IMR-90 (cell line): Measurements from ENCODE around the gene FOSL2. TPM values are rescaled to one million over a fixed set of nuclear protein-coding genes. Genes with fewer than 3 reads are reported as not detected.

Experiments
- ATAC-seq: fragments of 200-7000 bp; cut with Tn5 transposase; 2 replicates; pipeline ENCODE4 v1.9.1; 2020; ENCODE audit warnings: low read depth, mild to moderate bottlenecking, moderate library complexity
- BruUV-seq: library from RNA; stranded (reverse); fragments of 400-500 nt; replicated peaks from 2 replicates; lab custom pipeline; 2021; lab: Mats Ljungman, UMichigan
- CTCF ChIA-PET: fragments of 300-600 bp; formaldehyde crosslinking; extraction: SDS; loops from one replicate; lab custom pipeline; 2021; ENCODE audit warnings: antibody characterized with exemption; lab: Yijun Ruan, JAX
- POLR2A ChIA-PET: fragments of 300-600 bp; sonication (Branson Sonifier 250); formaldehyde crosslinking; loops from one replicate; lab custom pipeline; 2022; ENCODE audit warnings: antibody characterized with exemption; ENCODE audit not compliant: unreplicated experiment; lab: Charles Lee
- DNase-seq: peaks from one replicate; pipeline ENCODE4 v3.0.0; 2013
- H2AFZ ChIP-seq: replicated peaks from 2 replicates; pipeline ENCODE3; 2013; ENCODE audit warnings: low read length, mild to moderate bottlenecking; ENCODE audit not compliant: poor library complexity
- H2AK5ac ChIP-seq: 2 replicates; pipeline ENCODE4 v1.6.1; 2013; ENCODE audit warnings: low read depth, low read length, inconsistent platforms
- H2AK9ac ChIP-seq: replicated peaks from 2 replicates; pipeline ENCODE3; 2013; ENCODE audit warnings: mild to moderate bottlenecking, low read depth, low read length, moderate library complexity; ENCODE audit not compliant: poor library complexity
- H2BK120ac ChIP-seq: 2 replicates; pipeline ENCODE4 v1.6.1; 2013; ENCODE audit warnings: low read depth, low read length, inconsistent platforms
- H2BK15ac ChIP-seq: 3 replicates; pipeline ENCODE4 v1.6.1; 2013; ENCODE audit warnings: low read depth, low read length, inconsistent platforms
- H2BK20ac ChIP-seq: 2 replicates; pipeline ENCODE4 v1.6.1; 2013; ENCODE audit warnings: low read depth, mild to moderate bottlenecking, inconsistent platforms, low read length, moderate library complexity
- H2BK5ac ChIP-seq: 2 replicates; pipeline ENCODE4 v1.6.1; 2013; ENCODE audit warnings: mild to moderate bottlenecking, low read depth, low read length, inconsistent platforms; ENCODE audit not compliant: poor library complexity, severe bottlenecking
- H3K14ac ChIP-seq: replicated peaks from 2 replicates; pipeline ENCODE4 v1.6.1; 2013; ENCODE audit warnings: low read depth, low read length, inconsistent platforms
- H3K18ac ChIP-seq: 2 replicates; pipeline ENCODE4 v1.6.1; 2013; ENCODE audit warnings: low read depth, low read length, control low read depth
- H3K23ac ChIP-seq: 2 replicates; pipeline ENCODE4 v1.6.1; 2013; ENCODE audit warnings: low read depth, low read length, inconsistent platforms
- H3K27ac ChIP-seq: 2 replicates; pipeline ENCODE4 v1.5.1; 2013; ENCODE audit warnings: mild to moderate bottlenecking, control low read depth, low read length; ENCODE audit not compliant: insufficient read depth
- H3K27me3 ChIP-seq: 2 replicates; pipeline ENCODE4 v1.6.1; 2013; ENCODE audit warnings: low read length; ENCODE audit not compliant: control insufficient read depth, insufficient read depth
- H3K36me3 ChIP-seq: 2 replicates; pipeline ENCODE4 v1.6.1; 2013; ENCODE audit warnings: low read length, mixed read lengths; ENCODE audit not compliant: control insufficient read depth, insufficient read depth
- H3K4ac ChIP-seq: 2 replicates; pipeline ENCODE4 v1.6.1; 2013; ENCODE audit warnings: low read depth, low read length, inconsistent platforms
- H3K4me1 ChIP-seq: 2 replicates; pipeline ENCODE4 v1.6.1; 2013; ENCODE audit warnings: low read length, mixed read lengths; ENCODE audit not compliant: control insufficient read depth, insufficient read depth
- H3K4me2 ChIP-seq: 2 replicates; pipeline ENCODE4 v1.6.1; 2013; ENCODE audit warnings: low read depth, mild to moderate bottlenecking, control low read depth, low read length, moderate library complexity
- H3K4me3 ChIP-seq: 2 replicates; pipeline ENCODE4 v1.5.1; 2013; ENCODE audit warnings: low read depth, mild to moderate bottlenecking, control low read depth, low read length, moderate library complexity; ENCODE audit not compliant: insufficient read depth
- H3K56ac ChIP-seq: 2 replicates; pipeline ENCODE4 v1.6.1; 2013; ENCODE audit warnings: low read length, inconsistent platforms; ENCODE audit not compliant: insufficient read depth; ENCODE audit errors: extremely low read depth
- H3K79me1 ChIP-seq, 2 experiments: 2 replicates each; pipeline ENCODE4 v1.6.1; 2013; ENCODE audit warnings: low read length in 2 of 2, inconsistent platforms in 1 of 2, low read depth in 1 of 2
- H3K9ac ChIP-seq: 2 replicates; pipeline ENCODE4 v1.6.1; 2013; ENCODE audit warnings: low read depth, low read length, control low read depth
- H3K9me1 ChIP-seq: 2 replicates; pipeline ENCODE4 v1.6.1; 2013; ENCODE audit warnings: low read length, inconsistent platforms; ENCODE audit not compliant: insufficient read depth
- H3K9me3 ChIP-seq: 2 replicates; pipeline ENCODE4 v1.6.1; 2013; ENCODE audit warnings: low read length; ENCODE audit not compliant: control insufficient read depth, insufficient read depth
- H4K20me1 ChIP-seq: 2 replicates; pipeline ENCODE4 v1.6.1; 2013; ENCODE audit warnings: low read length, inconsistent platforms; ENCODE audit not compliant: insufficient read depth
- H4K5ac ChIP-seq: 2 replicates; pipeline ENCODE4 v1.6.1; 2013; ENCODE audit warnings: mild to moderate bottlenecking, low read depth, low read length, control low read depth
- H4K8ac ChIP-seq, 2 experiments: 2 replicates each; pipeline ENCODE4 v1.6.1; 2013; ENCODE audit warnings: low read depth in 2 of 2, low read length in 2 of 2, control low read depth in 1 of 2, inconsistent platforms in 1 of 2
- H4K91ac ChIP-seq: 2 replicates; pipeline ENCODE4 v1.6.1; 2013; ENCODE audit warnings: low read depth, low read length, inconsistent platforms; ENCODE audit not compliant: insufficient read depth
- CEBPB ChIP-seq: IDR thresholded peaks from 2 replicates; pipeline ENCODE4 v1.6.1; 2012; ENCODE audit warnings: low read depth, low read length, improper control_type of control experiment
- CHD1 ChIP-seq: IDR thresholded peaks from 2 replicates; pipeline ENCODE4 v1.6.1; 2012; ENCODE audit warnings: low read depth, low read length, improper control_type of control experiment
- MAFK ChIP-seq: IDR thresholded peaks from 2 replicates; pipeline ENCODE4 v1.6.1; 2012; ENCODE audit warnings: low read depth, low read length, improper control_type of control experiment
- MAZ ChIP-seq: IDR thresholded peaks from 2 replicates; pipeline ENCODE4 v1.6.1; 2012; ENCODE audit warnings: low read depth, mild to moderate bottlenecking, low read length, improper control_type of control experiment, moderate library complexity, borderline replicate concordance
- RCOR1 ChIP-seq: IDR thresholded peaks from 2 replicates; pipeline ENCODE4 v1.6.1; 2012; ENCODE audit warnings: mild to moderate bottlenecking, low read length, improper control_type of control experiment; ENCODE audit not compliant: insufficient replicate concordance
- RFX5 ChIP-seq: IDR thresholded peaks from 2 replicates; pipeline ENCODE4 v1.8.0; 2012; ENCODE audit warnings: low read depth, mild to moderate bottlenecking, low read length, moderate library complexity
- WGBS, 2 experiments: methylation state at CpG; one replicate each; pipeline versions ENCODE4 v1.1.5 to v1.1.7; 2013; ENCODE audit warnings: missing lambda C conversion rate in 2 of 2; ENCODE audit not compliant: insufficient read length in 1 of 2; ENCODE audit errors: extremely low coverage in 2 of 2; 5-methylcytosine and 5-hydroxymethylcytosine counted together
- dilution Hi-C: fragments of 300-500 bp; cut with HindIII; formaldehyde crosslinking; loops from one replicate; pipeline ENCODE4 v1.14.3; 2018; ENCODE audit warnings: low sequenced_read_pairs; ENCODE audit not compliant: unreplicated experiment
- in situ Hi-C: fragments of 300-500 bp; cut with MboI; formaldehyde crosslinking; loops from 3 replicates; pipeline ENCODE4 v1.14.3; 2019; ENCODE audit warnings: low sequenced_read_pairs, inconsistent platforms, mixed read lengths
- intact Hi-C: fragments of 100-400 bp; cut with micrococcal nuclease; formaldehyde crosslinking; loops from 2 replicates; pipeline ENCODE4 v1.10.0; 2022
- polyA plus RNA-seq, 3 experiments: library from polyadenylated mRNA; depleted of rRNA; stranded (reverse); fragments of >200 nt; gene quantifications; 2 replicates each; pipeline ENCODE4 v1.2.3, GENCODE V29; 2012; ENCODE audit warnings: low replicate concordance in 1 of 3
- total RNA-seq: library from RNA; depleted of rRNA; stranded (reverse); fragments of >200 nt; gene quantifications from 2 replicates; pipeline ENCODE4 v1.2.3, GENCODE V29; 2012

FOSL2 gene
- total and polyA plus RNA-seq, 2 of the 4 experiments (the other 2 are of a cell fraction) = 31.4 to 46.3 TPM

DNA sequence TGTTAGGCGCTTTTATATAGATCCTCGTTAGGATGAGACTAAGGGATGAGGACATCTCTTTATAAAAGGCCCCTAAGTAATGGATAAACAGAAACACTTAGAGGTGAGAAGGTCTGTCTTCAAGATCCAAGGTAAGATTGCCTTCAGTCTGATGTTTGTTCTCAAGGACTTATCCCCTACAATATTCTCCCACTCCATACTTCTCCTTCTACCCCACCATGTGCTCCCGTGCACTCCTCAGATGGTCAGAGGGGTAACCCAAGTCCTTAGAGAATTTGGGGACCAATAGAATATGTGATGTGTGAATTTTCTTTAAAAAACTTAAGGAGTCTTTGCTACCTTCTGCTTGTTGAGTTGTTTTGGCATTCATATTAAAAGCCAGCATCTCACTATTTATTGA lies 23.1 kb downstream of the FOSL2 start:
- CTCF ChIA-PET = no interaction called here
- Histone ChIP-seq H3K79me1 (peaks cover 35 to 94% of the 10 kb centered on the region in 2 experiments), H4K5ac (no peak overlapping the region), H3K23ac (no peak overlapping the region), H2AK5ac (no peak overlapping the region), H3K27ac (no peak overlapping the region), H3K4me2 (no peak overlapping the region), H3K9me3 (no peaks in the 10 kb centered on the region), H2BK5ac (no peak overlapping the region), H4K20me1 (peaks cover 79% of the 10 kb centered on the region), H3K9me1 (peaks cover 17% of the 10 kb centered on the region), H4K91ac (no peak overlapping the region), H3K4me3 (no peak overlapping the region), H2BK15ac (no peak overlapping the region), H2BK120ac (no peak overlapping the region), H3K4ac (no peak overlapping the region), H4K8ac (no peak overlapping the region), H3K18ac (no peak overlapping the region), H3K9ac (no peak overlapping the region), H2BK20ac (no peak overlapping the region), H3K4me1 (peaks cover 12% of the 10 kb centered on the region), H3K14ac (no peak overlapping the region), H3K27me3 (no peaks in the 10 kb centered on the region), H2AFZ (no peak overlapping the region), H2AK9ac (no peak overlapping the region), H3K56ac (no peak overlapping the region), H3K36me3 (peaks cover 68% of the 10 kb centered on the region)
- TF ChIP-seq MAZ (no peak), CHD1 (no peak), CEBPB (no peak), RCOR1 (no peak), RFX5 (no peak), MAFK (no peak)
- in situ Hi-C loops (no loop called here), intact Hi-C loops (no loop called here), dilution Hi-C loops (no loop called here)
- POLR2A ChIA-PET = no interaction called here
- BruUV-seq = TSS peak; percentile 31
- ATAC-seq (no peak), DNase-seq (no peak)
- no CpG with 5 or more reads among the region's 3 CpGs for WGBS, 2 experiments
